HEK293T (cell line): Measurements from ENCODE around the gene CEP170.
"Not testable (repeated sequence)": the region's sequence is repeated elsewhere in the genome, so short reads cannot be mapped to it uniquely, and the experiment has no call there.

Experiments
- ARNT ChIP-seq: fragments of 450-650 bp; IDR thresholded peaks from 2 replicates; pipeline ENCODE4 v1.6.1; 2017; ENCODE audit warnings: mild to moderate bottlenecking
- BHLHE40 ChIP-seq: fragments of 450-650 bp; IDR thresholded peaks from 2 replicates; pipeline ENCODE4 v1.6.1; 2016; ENCODE audit warnings: mild to moderate bottlenecking, moderate library complexity, borderline replicate concordance
- CTBP1 ChIP-seq: fragments of 450-650 bp; IDR thresholded peaks from 2 replicates; pipeline ENCODE4 v1.6.1; 2016; ENCODE audit warnings: borderline replicate concordance
- ELF4 ChIP-seq: fragments of 450-650 bp; IDR thresholded peaks from 2 replicates; pipeline ENCODE4 v1.6.1; 2017; ENCODE audit warnings: antibody characterized with exemption
- FOXK2 ChIP-seq: fragments of 450-650 bp; IDR thresholded peaks from 2 replicates; pipeline ENCODE4 v1.6.1; 2016; ENCODE audit warnings: mild to moderate bottlenecking
- HDGF ChIP-seq: fragments of 450-650 bp; IDR thresholded peaks from 2 replicates; pipeline ENCODE4 v1.6.1; 2017; ENCODE audit warnings: antibody characterized with exemption, borderline replicate concordance
- LEF1 ChIP-seq: fragments of 450-650 bp; IDR thresholded peaks from 2 replicates; pipeline ENCODE4 v1.6.1; 2017; ENCODE audit warnings: mild to moderate bottlenecking, borderline replicate concordance
- NFRKB ChIP-seq: fragments of 450-650 bp; IDR thresholded peaks from 2 replicates; pipeline ENCODE4 v1.6.1; 2016; ENCODE audit warnings: mild to moderate bottlenecking, moderate library complexity
- SP1 ChIP-seq: fragments of 450-650 bp; IDR thresholded peaks from 2 replicates; pipeline ENCODE4 v1.6.1; 2017
- SUZ12 ChIP-seq: fragments of 450-650 bp; IDR thresholded peaks from 2 replicates; pipeline ENCODE4 v1.6.1; 2016; ENCODE audit warnings: mild to moderate bottlenecking
- TARDBP ChIP-seq: fragments of 450-650 bp; IDR thresholded peaks from 2 replicates; pipeline ENCODE4 v1.6.1; 2016
- ZNF384 ChIP-seq: fragments of 450-650 bp; IDR thresholded peaks from 2 replicates; pipeline ENCODE4 v1.6.1; 2016

- not testable (repeated sequence) for TF ChIP-seq TARDBP, LEF1, ZNF384, HDGF, SP1, SUZ12, BHLHE40, NFRKB, ELF4, CTBP1, ARNT, FOXK2
Measured at GRCh38 chr1:243101551-243102050, 153.5 kb downstream of the CEP170 start.
